ENCODE measurements around the gene SHOC2. TPM values are rescaled to one million over a fixed set of nuclear protein-coding genes. Genes with fewer than 3 reads are reported as not detected.

Gene SHOC2
- total and polyA plus RNA-seq, 2 of the 13 experiments (the other 11 are each of a cell fraction or from before 2014, with no cell fraction given) = 8.6 to 25.5 TPM

DNA sequence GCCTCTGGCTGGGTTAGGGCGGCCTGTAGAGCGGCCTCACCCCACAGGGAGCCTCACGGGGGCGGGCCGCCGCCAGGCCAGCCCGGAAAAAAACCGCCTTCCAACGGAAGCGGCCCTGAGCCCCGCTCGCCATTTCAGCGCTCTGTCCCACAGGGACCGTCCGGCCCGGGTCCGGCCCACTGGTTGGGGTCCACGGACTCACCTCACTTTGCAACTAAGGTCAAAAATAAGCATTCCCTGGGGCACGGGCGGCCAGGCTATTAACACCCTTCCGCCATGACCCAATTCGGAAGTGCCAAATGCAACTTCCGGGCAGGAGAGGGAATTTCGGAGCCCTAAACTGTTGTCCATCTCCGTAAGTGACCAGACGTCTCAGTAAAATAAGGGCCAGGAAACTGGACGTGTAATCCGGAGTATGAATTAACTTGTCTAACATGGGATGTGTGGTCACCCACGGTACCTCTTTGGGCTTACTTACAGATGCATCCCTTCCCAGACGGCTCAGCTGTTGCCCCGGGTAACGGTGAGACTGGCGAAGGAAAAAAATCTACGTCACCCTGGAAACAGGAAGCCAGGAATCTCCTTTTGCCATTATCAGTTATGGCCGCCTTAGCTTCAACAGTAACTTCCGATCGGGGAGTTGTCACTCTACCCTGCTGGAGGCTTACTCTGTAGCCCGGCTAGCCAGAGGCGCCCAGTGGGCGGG, 608 bp upstream of the SHOC2 start, which contains the start of gene BBIP1 (continued):
- TF ChIP-seq PRDM4 (CRISPR knock-in tag; IDR thresholded peaks at IDR 0.05; ENCODE audit: borderline replicate concordance) (no peak), ZNF260 (CRISPR knock-in tag; IDR thresholded peaks at IDR 0.05; ENCODE audit: borderline replicate concordance, low read depth) (0 out of 2 replicates have a peak, but pooled peaks have one; percentile 58), ZBTB20 (CRISPR knock-in tag; IDR thresholded peaks at IDR 0.05; ENCODE audit: borderline replicate concordance, low read depth) (no peak), LBX2 (CRISPR knock-in tag; IDR thresholded peaks at IDR 0.05; ENCODE audit: borderline replicate concordance) (no peak), DPF2 (CRISPR knock-in tag; IDR thresholded peaks at IDR 0.05; ENCODE audit: borderline replicate concordance, low read depth) (no peak), ZKSCAN5 (CRISPR knock-in tag; IDR thresholded peaks at IDR 0.05) (no peak), YEATS4 (CRISPR knock-in tag; IDR thresholded peaks at IDR 0.05; ENCODE audit: borderline replicate concordance) (peak; percentile 94), ZSCAN9 (CRISPR knock-in tag; IDR thresholded peaks at IDR 0.05; ENCODE audit: borderline replicate concordance) (0 out of 2 replicates have a peak, but pooled peaks have one; percentile 16), ZNF264 (CRISPR knock-in tag; IDR thresholded peaks at IDR 0.05) (0 out of 2 replicates have a peak, but pooled peaks have one; percentile 27), SMAD9 (CRISPR knock-in tag; IDR thresholded peaks at IDR 0.05) (no peak), AGO2 (optimal IDR thresholded peaks at IDR 0.05; ENCODE audit: low read depth, low read length) (peak; percentile 63), NONO (IDR thresholded peaks at IDR 0.05) (no peak), NONO (CRISPR knock-in tag; conservative IDR thresholded peaks at IDR 0.05) (peak; percentile 55; the same call in 1 of the 2 replicates), ZNF550 (CRISPR knock-in tag; IDR thresholded peaks at IDR 0.05; ENCODE audit: borderline replicate concordance) (no peak), ADNP (CRISPR knock-in tag; IDR thresholded peaks at IDR 0.05) (no peak), TSC22D2 (CRISPR knock-in tag; IDR thresholded peaks at IDR 0.05; ENCODE audit: borderline replicate concordance) (no peak), ZNF773 (CRISPR knock-in tag; IDR thresholded peaks at IDR 0.05; ENCODE audit: borderline replicate concordance) (no peak), RELA (CRISPR knock-in tag; IDR thresholded peaks at IDR 0.05) (no peak), ZFP90 (CRISPR knock-in tag; IDR thresholded peaks at IDR 0.05; ENCODE audit: borderline replicate concordance) (no peak), MAF1 (CRISPR knock-in tag; IDR thresholded peaks at IDR 0.05; ENCODE audit: borderline replicate concordance) (no peak), ZZZ3 (CRISPR knock-in tag; IDR thresholded peaks at IDR 0.05; ENCODE audit: borderline replicate concordance) (no peak)
- TF ChIP-seq, protein P1, sequence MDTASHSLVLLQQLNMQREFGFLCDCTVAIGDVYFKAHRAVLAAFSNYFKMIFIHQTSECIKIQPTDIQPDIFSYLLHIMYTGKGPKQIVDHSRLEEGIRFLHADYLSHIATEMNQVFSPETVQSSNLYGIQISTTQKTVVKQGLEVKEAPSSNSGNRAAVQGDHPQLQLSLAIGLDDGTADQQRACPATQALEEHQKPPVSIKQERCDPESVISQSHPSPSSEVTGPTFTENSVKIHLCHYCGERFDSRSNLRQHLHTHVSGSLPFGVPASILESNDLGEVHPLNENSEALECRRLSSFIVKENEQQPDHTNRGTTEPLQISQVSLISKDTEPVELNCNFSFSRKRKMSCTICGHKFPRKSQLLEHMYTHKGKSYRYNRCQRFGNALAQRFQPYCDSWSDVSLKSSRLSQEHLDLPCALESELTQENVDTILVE (CRISPR knock-in tag; IDR thresholded peaks at IDR 0.05) = no peak
- TF ChIP-seq, protein P2, sequence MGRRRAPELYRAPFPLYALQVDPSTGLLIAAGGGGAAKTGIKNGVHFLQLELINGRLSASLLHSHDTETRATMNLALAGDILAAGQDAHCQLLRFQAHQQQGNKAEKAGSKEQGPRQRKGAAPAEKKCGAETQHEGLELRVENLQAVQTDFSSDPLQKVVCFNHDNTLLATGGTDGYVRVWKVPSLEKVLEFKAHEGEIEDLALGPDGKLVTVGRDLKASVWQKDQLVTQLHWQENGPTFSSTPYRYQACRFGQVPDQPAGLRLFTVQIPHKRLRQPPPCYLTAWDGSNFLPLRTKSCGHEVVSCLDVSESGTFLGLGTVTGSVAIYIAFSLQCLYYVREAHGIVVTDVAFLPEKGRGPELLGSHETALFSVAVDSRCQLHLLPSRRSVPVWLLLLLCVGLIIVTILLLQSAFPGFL (CRISPR knock-in tag; IDR thresholded peaks at IDR 0.05) = no peak
- TF ChIP-seq, protein P3, sequence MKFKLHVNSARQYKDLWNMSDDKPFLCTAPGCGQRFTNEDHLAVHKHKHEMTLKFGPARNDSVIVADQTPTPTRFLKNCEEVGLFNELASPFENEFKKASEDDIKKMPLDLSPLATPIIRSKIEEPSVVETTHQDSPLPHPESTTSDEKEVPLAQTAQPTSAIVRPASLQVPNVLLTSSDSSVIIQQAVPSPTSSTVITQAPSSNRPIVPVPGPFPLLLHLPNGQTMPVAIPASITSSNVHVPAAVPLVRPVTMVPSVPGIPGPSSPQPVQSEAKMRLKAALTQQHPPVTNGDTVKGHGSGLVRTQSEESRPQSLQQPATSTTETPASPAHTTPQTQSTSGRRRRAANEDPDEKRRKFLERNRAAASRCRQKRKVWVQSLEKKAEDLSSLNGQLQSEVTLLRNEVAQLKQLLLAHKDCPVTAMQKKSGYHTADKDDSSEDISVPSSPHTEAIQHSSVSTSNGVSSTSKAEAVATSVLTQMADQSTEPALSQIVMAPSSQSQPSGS (CRISPR knock-in tag; IDR thresholded peaks at IDR 0.05) = peak; percentile 50; the same call in 1 of the 2 replicates
